Measurements from ENCODE around the gene ST13.
"Not testable (repeated sequence)": the region's sequence is repeated elsewhere in the genome, so short reads cannot be mapped to it uniquely, and the experiment has no call there.

The ST13 gene

DNA sequence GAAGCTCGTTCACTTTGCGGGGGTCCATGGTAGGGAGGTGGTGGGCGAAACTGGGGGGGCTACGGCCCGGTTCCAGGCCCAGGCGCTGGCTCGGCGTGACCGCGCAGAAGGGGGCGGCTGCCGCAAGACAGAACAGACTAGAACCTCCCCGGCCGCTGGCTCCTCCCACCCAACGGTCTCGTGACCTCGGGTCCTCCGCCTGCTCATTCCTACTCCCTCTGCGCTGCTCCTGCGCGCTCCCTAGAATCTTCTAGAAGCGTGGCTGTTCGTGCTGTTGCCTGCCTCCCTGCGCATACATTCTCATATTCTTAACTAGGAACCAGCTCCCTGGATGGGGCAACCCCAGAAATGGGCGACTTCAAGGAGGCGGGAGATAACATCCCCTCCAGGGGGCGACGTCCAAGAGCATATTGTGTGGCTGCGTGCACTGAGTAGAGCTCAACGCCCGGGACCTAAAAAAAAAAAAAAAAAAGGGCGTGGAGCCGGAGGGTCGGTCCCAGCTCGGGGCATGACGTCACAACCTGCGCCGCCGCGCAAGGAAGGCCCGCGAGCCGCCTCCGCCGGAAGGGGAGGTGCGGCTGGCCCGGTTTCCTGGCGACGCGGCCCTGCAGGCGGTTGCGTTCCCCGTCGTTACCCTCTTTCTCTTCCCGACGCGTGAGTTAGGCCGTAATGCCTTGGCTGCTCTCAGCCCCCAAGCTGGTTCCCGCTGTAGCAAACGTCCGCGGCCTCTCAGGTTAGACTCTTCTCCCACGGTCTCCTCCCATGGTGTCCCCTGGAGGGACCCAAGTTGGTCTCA, at the start of gene ST13, which contains the start of gene XPNPEP3:
ST13 (minus strand) TSS at position 127 of the 796 bp plus-strand sequence; CDS start at position 28, 99 bp downstream.
XPNPEP3 (plus strand) TSS at position 636 of the 796 bp plus-strand sequence; CDS start at position 670, 34 bp downstream.
- FAIRE-seq = peak; percentile 95

DNA sequence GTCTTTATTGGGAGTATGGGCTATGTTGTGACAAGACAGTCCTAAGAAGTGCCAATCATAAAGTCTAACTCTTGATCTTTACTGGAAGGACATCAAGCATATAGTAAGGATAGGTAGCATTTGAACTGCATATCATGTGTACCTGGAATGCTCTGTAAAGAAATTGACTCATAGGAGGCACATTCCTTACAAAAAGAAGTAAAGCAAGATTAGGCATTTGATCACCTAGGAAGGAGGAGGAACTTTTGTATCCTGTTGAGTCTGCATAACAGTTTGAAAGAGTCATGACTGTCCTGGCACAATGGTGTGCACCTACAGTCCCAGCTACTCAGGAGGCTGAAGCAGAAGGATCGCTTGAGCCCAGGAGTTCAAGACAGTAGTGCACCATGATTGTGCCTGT, 47.7 kb upstream of the ST13 start:
- FAIRE-seq = no peak

DNA sequence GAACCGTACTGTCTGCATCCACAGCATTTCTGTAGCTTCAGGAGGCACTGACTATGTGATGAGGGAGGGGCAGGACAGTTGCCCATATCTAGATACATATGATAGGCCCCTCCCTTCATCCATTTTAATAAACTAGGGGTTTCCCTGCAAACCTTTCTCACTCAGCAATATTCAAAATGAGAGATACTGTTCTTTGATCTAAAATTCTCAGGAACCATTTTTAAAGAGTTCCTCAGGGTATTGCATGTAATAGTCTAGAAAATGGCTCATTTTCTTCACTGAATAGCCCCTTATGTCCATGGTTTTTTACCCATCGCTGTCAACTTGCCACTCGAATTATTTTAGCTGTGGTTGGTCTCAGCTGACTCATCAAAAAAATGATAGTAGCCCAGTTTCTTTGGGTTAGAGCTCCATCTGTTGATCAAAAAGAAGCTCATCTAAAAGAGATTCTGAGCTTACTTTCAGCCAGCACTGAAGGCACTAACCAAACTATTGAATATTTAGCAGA, 42.5 kb upstream of the ST13 start:
- FAIRE-seq = peak; percentile 97

DNA sequence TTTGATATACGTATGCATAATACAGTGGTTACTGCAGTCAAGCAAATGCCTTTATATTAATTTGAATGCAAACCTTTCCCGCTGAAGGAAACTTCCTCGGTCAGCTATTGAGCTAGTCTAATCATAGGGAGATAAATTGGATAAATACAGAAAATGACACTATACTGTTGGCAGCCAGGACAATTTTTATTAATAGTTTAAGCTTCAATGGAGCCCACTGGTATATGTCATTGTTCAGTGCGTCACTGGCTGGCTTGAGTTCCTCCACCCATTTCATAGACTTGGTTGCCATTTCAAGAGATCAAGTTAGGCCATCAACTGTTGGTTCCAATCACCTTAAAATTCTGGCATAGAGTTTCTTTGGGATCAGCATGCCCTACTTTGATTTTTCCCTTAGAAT, 38.0 kb upstream of the ST13 start:
- no peak for FAIRE-seq

DNA sequence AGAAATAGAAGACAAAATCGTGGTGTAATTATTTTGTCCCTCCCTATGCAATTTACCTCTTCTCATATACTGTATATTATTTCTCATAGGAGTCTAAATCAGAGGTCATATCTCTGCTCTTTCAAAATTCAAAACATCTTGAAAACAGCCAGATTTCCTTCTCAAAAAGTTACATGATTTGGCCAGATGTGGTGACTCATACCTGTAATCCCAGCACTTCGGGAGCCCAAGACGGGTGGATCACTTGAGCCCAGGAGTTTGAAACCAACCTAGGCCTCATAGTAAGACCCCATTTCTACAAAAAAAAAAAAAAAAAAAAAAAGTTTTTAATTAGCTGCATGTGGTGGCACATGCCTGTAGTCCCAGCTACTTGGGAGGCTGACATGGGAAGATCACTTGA, 34.4 kb upstream of the ST13 start:
- no peak for FAIRE-seq

DNA sequence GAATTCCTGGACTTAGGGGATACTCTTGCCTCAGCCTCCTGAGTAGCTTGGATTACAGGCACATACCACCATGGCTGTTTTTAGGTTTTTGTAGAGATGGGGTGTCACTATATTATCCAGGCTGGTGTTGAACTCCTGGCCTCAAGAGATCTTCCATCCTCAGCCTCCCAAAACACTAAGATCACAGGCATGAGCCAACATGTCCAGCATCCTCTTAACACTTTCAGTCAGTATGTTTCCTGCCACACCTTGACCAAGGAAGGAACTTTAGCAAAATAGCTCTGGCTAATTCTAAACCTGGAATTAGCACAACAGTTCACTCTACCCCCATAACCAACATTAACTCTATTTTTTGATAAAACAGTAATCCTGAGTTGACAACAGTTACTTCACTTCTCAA, 32.7 kb upstream of the ST13 start:
- no peak for FAIRE-seq

DNA sequence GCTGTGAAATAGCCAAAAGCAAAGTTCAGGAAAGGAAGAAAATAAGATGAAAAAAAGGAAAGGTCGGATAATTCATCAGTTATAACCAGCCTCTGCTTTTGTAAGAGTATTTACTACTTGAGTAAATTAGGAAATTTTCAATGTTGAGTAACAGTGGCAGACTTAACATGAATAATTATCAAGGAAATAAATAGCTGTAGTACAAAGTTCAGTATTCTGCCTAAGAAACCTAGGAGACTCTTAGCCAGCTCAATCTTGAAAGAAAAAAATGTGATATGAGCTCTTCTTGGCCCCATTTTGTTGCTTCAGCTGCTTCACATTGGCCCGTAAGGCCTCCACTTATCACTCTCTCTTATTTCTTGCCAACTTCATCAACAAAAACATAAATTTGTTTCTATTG, 22.5 kb upstream of the ST13 start:
- FAIRE-seq = no peak

DNA sequence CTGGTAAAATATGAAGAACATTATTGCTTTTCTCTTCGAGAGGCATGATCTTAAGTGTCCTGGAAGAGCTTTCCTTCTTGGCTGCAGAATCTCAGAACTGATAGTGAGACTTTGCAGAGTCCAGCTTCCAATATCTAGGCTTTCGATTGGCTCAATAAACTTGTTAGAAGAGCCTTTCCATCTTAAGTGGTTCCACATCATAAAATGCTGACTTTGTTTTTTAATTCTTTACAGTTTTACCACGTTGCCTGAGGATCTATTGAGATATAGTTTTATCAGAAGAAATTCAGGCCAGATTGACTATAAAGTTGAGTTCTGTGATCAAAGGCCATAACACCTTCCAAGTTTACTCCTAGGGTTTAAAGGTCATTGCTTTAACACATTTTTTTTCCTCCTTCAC, 21.0 kb upstream of the ST13 start:
- FAIRE-seq = no peak

DNA sequence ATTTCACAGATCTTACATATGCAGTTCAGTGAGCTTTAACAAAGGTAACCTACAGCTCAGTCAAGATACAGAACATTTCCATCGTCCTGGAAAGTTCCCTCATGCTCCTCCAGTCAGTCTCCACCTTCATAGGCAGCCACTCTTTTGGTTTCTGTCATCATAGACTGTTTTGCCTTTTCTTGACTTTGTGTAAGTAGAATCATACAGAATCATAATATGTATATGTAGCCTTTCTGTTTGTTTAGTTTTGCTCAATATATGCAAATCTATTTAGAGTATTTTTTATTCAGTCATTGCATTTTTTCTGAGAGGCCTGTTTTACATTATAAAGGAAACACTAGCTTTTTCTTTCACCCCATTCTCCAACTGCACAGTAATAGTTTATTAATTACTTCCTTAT, 20.5 kb upstream of the ST13 start:
- FAIRE-seq = no peak

DNA sequence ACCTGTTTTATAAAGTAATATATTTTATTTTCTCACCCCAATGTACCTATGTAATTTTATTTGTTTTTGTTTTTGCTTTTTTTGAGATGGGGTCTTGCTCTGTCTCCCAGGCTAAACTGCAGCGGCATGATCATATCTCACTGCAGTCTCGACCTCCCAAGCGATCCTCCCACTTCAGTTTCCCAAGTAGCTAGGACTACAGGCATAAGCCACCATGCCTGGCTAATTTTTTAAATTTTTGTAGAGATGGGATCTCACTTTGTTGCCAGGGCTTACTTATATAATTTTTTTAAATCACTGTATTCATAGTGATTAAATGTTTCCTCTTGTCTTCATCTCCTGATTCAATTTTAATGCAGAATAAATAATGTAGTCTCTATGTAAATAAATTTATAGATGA, 18.7 kb upstream of the ST13 start:
- peak; percentile 32 for FAIRE-seq

DNA sequence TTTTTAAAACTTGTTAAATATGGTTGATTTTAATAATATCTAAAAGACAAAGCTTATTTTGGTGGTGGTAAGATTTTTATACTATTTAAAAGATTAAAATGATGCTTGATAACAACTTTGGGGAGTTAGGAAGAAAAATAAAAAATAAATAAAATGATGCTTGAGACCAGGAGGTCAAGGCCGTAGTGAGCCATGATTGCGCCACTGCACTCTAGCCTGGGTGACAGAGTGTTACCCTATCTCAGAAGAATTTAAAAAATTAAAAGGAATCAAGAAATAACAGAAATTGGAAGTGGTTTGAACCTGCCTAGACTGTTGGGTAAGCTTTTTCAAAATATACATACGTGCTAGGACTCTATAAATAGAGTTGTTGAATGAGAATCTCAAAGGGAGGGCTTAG, 17.6 kb upstream of the ST13 start:
- FAIRE-seq = no peak

DNA sequence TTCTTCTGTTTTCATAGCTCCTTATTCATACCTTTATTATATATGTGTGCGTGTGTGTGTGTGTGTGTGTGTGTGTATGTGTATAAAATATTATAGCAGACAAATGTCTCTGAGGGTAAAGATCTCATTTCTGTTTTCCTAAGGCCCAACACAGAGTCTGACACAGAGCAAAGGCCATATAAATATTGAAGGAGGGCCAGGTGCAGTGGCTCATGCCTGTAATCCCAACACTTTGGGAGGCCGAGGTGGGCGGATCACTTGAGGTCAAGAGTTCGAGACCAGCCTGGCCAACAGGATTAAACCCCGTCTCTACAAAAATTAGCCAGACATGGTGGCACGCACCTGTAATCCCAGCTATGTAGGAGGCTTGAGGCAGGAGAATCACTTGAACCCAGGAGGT, 11.9 kb upstream of the ST13 start:
- FAIRE-seq = not testable (repeated sequence)

DNA sequence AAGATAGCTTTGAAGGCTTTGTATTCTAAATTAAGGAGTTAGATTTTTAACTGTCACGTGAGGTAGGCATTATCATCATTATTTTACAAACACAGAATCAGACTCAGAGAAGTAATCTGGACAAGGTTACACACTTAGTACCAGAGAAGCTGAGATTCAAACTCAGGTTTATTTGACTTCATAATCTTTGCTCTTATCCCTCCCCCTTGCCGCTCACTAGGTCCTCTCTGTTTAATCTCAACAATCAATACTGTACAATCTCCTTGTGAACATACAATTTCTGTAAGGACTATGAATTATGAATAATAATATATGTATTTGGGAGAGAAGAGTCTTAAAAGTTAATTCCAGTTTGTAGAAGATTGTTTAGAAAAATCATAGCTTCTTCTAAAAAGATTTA, 10.7 kb upstream of the ST13 start:
- FAIRE-seq = peak; percentile 25

DNA sequence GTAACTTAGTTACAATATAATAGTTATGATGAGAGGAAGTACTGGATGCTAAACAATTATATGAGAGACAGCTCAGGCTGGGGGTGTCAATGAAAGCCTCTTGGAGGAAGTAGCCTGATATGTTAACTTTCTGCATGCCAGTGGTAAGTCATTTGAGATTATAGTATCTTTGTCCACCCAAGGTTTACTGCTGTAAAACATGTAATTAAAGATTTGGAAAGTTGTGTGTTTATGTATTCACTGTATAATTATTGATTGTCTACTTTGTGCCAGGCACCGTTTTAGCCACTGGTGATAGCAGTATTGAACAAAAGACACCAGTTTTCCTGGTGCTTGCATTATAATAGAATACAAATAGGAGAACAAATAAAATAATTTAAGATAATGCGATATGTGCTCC, 6.1 kb upstream of the ST13 start:
- FAIRE-seq = no peak

DNA sequence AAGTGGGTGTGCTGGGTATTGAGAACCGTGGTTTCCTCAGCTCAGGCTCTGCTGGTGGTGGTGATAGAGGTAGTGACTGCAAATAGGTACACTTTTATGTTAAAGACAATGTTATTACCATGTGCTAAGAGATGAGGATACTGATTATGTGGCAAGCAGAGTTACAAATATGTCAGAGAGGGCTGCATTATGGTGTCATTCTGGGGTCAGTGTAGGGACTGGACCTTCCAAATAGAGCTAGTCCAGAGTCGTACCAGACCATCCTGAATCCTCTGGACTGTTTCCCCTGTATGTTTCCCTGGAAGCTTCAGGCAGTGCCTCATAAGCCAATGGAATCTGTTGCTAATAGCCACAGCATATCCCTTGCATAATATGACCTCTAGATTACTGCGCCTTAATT, 5.6 kb upstream of the ST13 start, which contains the start of gene DNAJB7:
DNAJB7 (minus strand) TSS at position 101 of the 400 bp plus-strand sequence. CDS start 119 bp downstream, outside the sequence.
- no peak for FAIRE-seq

DNA sequence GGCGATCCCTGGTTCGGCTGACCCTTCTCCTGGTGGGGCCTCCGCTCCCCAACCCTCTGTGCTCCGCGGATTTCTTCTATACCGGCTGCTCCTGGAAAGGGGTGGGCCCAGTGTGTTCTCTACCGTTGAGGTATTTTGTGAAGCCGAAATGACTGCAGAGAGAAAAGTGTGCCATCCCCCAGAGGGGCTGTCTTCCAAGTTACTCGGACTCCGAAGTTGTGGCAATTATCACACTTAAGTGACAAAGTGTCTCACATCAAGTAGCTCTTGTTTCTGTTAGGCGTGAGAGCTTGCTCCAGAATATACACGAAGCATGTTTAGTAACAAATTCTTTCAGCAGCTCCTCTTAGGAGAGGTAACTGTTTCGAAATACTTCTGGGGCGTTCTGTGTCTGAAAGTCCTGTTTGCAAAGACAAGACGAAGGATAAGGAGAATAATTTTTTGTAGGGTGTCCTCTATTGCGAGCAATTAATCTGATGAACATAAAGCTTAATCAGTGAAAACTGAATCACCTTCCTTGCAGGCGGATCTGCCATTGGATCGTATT, 943 bp upstream of the ST13 start:
- FAIRE-seq = no peak

DNA sequence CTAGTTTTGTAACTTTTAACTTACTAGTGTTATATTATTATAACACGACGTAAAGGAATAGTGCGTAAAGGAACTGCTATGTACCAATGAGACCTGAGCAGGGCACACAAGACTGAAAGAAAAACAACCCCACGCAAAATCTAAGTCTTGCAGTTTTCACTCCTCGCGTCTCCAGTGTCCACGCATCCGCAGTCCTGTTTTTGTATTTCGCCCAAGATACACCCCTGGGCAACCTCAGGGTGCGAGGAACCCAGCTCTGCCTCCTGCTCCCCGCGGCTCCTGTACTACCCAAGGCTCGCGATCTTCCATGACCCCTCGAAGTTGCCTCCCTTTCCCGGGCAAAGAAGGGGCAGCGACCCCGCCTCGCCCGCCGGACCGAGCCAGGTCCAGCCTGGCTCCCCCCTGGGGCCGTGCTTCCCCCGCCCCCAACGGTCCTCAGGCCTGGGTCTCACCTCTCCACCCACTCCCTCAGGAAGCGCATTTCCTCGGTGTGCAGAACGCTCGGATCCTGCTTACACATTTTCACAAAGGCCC, 393 bp downstream of the ST13 start:
- no peak for FAIRE-seq

DNA sequence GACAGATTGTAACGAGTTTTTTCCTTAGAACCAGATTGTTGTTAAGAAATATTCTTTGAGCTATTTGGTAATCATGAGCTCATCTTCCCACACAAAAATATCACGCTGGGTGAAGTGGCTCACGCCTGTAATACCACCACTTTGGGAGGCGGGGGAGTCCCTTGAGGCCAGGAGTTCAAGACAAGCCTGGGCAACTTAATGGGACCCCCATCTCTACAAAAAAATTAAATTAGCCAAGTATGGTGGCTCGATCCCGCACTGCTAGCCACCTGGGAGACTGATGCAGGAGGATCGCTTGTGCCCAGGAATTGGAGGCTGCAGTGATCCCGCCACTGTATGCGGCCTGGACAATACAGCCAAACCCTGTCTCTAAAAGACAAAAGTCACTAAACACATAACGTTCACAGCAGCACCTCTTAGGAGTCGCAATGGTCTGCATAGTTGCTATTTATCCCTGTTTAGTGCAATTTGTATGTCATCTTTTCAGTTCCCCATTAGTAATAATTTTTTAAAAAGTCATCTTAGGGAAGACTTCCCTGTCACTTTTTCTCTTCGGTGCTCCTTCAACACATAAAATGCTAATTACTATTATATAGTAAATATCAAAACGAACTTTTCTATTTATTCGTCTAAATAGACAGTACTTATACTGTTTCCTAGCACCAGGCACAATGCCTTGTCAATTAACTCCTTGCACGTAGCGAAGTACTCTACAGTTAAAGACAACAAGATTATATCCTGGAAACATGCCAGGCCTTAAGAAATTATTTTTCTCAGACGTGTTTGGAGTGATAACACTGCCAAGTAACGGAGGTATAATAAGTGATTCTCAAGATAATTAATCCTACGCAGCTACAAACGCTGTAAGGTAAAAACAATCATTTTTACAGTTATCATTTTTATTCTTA, 1.1 kb downstream of the ST13 start:
- FAIRE-seq = no peak

DNA sequence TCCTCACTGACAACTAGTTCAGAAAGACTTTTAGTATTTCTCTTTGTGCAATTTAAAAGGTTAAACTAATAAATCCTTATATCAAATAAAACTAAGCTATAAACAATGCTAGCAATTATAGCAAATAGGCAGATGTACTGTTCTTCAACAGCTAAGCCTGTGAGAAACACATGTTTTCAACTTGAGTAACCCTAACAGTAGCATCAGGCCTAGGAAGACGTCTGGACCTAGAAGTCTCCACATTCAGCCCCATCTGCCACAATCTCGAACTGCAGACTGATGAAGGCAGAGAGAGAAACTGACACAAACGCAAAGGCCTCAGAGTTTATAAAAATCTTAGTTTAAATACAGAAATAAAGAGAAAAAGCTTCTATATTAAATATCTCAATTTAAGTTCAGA, 2.5 kb downstream of the ST13 start:
- FAIRE-seq = no peak

DNA sequence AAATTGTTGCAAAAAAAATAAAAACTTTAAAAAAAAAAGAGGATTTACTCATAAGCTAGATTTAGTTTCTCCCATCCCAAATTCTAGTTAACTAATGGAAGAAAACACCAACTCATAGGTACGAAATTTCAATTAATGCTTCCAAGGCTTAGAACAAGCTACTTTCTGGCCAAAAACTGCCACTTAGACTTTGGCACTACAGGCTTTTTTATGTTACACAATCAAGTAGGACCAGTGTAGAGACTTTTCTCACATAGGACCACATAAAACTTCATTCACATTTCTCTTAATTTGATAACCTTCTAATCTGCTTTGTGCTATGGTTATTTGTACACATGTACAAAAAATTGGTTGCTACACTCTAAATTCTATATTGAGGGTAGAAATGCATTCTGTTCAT, 3.1 kb downstream of the ST13 start:
- FAIRE-seq = no peak

DNA sequence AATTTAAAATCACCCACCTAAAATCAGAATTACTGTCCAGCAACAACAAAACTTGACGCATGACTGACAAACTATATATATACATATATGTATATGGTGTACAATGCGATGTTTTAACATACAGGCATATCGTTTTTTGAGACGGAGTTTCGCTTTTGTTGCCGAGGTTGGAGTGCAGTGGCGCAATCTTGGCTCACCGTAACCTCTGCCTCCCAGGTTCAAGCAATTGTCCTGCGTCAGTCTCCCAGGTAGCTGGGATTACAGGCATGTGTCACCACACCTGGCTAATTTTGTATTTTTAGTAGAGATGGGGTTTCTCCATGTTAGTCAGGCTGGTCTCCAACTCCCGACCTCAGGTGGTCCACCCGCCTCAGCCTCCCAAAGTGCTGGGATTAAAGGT, 10.6 kb downstream of the ST13 start:
- FAIRE-seq = not testable (repeated sequence)

DNA sequence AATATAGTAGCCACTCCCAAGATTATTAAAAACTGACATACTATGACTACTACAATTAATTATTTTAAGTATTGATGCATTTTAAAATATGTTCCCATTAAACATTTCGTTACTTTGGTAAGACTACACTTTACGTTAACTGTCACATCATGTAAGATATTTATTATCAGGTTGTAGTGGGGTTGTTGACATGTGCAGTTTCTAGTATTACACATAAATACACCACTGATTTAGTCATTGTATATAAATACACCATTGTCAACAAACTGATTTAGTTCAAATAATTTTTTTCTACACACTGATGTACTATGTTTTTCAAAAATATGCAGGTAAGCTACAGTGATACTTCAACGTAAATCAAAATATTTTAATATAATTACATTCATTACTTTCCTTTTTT, 11.5 kb downstream of the ST13 start:
- FAIRE-seq = no peak

DNA sequence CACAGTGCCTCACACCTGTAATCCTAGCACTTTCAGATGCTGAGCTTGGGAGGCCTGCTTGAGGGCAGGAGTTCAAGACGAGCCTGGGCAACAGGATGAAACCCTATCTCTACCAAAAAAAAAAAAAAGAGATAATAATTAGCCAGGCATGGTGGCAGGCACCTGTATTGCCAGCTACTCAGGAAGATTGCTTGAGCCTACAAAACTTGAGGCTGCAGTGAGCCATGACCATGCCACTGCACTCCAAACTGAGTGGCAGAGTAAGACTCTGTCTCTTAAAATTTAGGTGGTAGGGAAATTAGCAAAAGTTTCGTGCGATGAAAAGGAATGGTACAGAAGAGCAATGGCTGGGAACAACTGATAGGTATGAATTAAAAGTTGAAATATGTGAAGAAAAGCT, 18.0 kb downstream of the ST13 start:
- no peak for FAIRE-seq
